ENCODE results near the gene BCHE.
"Not testable (repeated sequence)": the region's sequence is repeated elsewhere in the genome, so short reads cannot be mapped to it uniquely, and the experiment has no call there.

BCHE gene

DNA sequence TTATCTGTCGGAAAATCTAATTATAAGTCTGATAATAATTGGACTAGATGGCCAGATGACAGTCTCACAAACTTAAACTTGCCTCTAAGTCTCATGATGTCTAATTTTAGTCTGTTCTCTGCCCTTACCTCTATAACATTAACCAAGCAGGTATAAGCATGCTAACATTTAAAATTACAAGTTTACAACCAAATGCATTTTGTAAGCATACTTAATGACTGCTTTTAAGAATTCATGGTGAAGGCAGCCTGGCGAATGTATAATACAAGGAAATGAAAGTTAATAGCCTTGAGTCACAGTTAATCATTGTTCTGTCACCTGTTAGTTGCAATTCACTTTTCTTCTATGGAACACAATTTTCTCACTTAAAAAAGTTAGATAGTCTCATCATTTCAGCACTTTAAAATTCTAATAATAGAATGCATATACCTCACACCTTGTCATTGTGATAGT is 16.5 kb downstream of the BCHE start:
- no peaks in the 10 kb centered on the region for H3K27me3 ChIP-seq (replicated peaks; ENCODE audit: control insufficient read depth, insufficient read depth, low read length)
- no peak for TF ChIP-seq CTCF (IDR thresholded peaks at IDR 0.05; ENCODE audit: insufficient read depth, low read length, poor library complexity, severe bottlenecking)
- H3K36me3 ChIP-seq (ENCODE audit: control insufficient read depth, insufficient read depth, low read length) = no peaks in the 10 kb centered on the region
- peak; percentile 65 for DNase-seq (ENCODE audit: extremely low read depth, insufficient read length)
- no peak overlapping the region for H3K4me3 ChIP-seq (replicated peaks; ENCODE audit: low read depth, low read length)

- Histone ChIP-seq H3K27me3 (replicated peaks; ENCODE audit: control insufficient read depth, insufficient read depth, low read length) (no peaks in the 10 kb centered on the region), H3K36me3 (ENCODE audit: control insufficient read depth, insufficient read depth, low read length) (no peaks in the 10 kb centered on the region), H3K4me3 (replicated peaks; ENCODE audit: low read depth, low read length) (no peak overlapping the region)
- no peak for DNase-seq (ENCODE audit: extremely low read depth, insufficient read length)
- TF ChIP-seq CTCF (IDR thresholded peaks at IDR 0.05; ENCODE audit: insufficient read depth, low read length, poor library complexity, severe bottlenecking) = no peak
Observed at GRCh38 chr3:165817160-165817709, 20.0 kb downstream of the BCHE start.

DNA sequence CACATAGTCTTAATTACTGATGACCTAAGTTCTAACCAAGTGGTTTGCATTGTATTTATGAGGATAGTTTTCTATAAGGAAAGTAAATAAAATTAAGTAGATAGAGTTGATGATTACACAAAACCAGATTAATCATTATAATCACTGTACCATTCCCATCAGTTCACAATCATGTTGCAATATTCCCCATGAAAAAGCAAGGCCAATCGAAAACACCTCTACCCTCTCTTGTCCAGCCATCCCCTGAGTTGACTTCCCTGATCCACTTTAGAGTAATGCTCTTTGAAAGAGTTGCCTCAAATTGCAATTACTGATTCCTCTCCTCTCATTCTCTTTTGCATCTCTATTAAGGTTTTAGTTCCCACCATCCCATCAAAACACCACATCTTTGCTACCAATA is 21.0 kb downstream of the BCHE start:
- Histone ChIP-seq H3K36me3 (ENCODE audit: control insufficient read depth, insufficient read depth, low read length) (no peaks in the 10 kb centered on the region), H3K27me3 (replicated peaks; ENCODE audit: control insufficient read depth, insufficient read depth, low read length) (no peaks in the 10 kb centered on the region), H3K4me3 (replicated peaks; ENCODE audit: low read depth, low read length) (no peak overlapping the region)
- no peak for DNase-seq (ENCODE audit: extremely low read depth, insufficient read length)
- TF ChIP-seq CTCF (IDR thresholded peaks at IDR 0.05; ENCODE audit: insufficient read depth, low read length, poor library complexity, severe bottlenecking) = no peak

- Histone ChIP-seq H3K4me3 (replicated peaks; ENCODE audit: low read depth, low read length) (no peak overlapping the region), H3K27me3 (replicated peaks; ENCODE audit: control insufficient read depth, insufficient read depth, low read length) (no peaks in the 10 kb centered on the region), H3K36me3 (ENCODE audit: control insufficient read depth, insufficient read depth, low read length) (no peaks in the 10 kb centered on the region)
- no peak for DNase-seq (ENCODE audit: extremely low read depth, insufficient read length)
- TF ChIP-seq CTCF (IDR thresholded peaks at IDR 0.05; ENCODE audit: insufficient read depth, low read length, poor library complexity, severe bottlenecking) = no peak
Observed at GRCh38 chr3:165815682-165816081, 21.5 kb downstream of the BCHE start.

DNA sequence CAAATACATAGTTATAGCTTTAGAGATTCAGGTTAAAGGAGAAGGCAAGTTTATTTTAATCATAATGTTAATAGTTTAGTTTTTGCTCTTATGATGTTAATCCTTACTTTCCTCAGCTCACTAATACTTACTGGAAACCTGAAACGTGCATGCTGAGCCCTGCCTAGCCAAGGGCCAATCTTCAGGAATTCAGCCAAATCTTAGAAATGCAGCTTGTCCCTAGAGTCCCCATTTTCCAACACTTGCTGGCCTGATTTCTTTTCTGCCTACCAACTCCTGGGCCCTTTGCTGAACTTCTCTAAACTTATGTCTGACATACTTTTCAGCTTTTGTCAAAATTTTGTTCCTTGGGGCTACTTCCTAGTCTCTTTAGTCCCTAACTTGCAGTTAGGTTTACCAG is 22.8 kb downstream of the BCHE start:
- H3K27me3 ChIP-seq (replicated peaks; ENCODE audit: control insufficient read depth, insufficient read depth, low read length) = no peaks in the 10 kb centered on the region
- no peak for TF ChIP-seq CTCF (IDR thresholded peaks at IDR 0.05; ENCODE audit: insufficient read depth, low read length, poor library complexity, severe bottlenecking)
- H3K36me3 ChIP-seq (ENCODE audit: control insufficient read depth, insufficient read depth, low read length) = no peaks in the 10 kb centered on the region
- no peak for DNase-seq (ENCODE audit: extremely low read depth, insufficient read length)
- H3K4me3 ChIP-seq (replicated peaks; ENCODE audit: low read depth, low read length) = no peak overlapping the region

DNA sequence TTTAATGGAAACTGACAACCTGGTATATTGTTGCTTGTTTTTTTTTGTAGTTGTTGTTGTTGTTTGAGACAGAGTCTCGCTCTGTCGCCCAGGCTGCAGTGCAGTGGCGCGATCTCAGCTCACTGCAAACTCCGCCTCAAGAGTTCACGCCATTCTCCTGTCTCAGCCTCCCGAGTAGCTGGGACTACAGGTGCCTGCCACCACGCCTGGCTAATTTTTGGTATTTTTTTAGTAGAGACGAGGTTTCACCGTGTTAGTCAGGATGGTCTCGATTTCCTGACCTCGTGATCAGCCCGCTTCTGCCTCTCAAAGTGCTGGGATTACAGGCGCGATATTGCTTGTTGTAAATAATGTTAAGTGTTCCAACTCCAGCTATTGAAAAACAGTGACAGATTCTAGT is 29.3 kb downstream of the BCHE start:
- not testable (repeated sequence) for H3K27me3 ChIP-seq (replicated peaks; ENCODE audit: control insufficient read depth, insufficient read depth, low read length); H3K4me3 ChIP-seq (replicated peaks; ENCODE audit: low read depth, low read length); DNase-seq (ENCODE audit: extremely low read depth, insufficient read length); H3K36me3 ChIP-seq (ENCODE audit: control insufficient read depth, insufficient read depth, low read length)

Measured in GM06990 (cell line).